KOPT-K1 (cell line): ENCODE measurements around the gene ORC3.
"Not testable (repeated sequence)": the region's sequence is repeated elsewhere in the genome, so short reads cannot be mapped to it uniquely, and the experiment has no call there.

Experiments used
- H3K27ac ChIP-seq: fragments of 200-600 bp; sonication (generic); 2 replicates; pipeline ENCODE4 v1.5.1; 2016; ENCODE audit warnings: antibody characterized with exemption, mild to moderate bottlenecking, low read depth, low read length; ENCODE audit not compliant: poor library complexity, severe bottlenecking
- H3K36me3 ChIP-seq: fragments of 200-600 bp; sonication (generic); 2 replicates; pipeline ENCODE4 v1.5.1; 2017; ENCODE audit warnings: antibody characterized with exemption, mild to moderate bottlenecking, low read length, moderate library complexity; ENCODE audit not compliant: insufficient read depth
- H3K9me3 ChIP-seq: fragments of 200-600 bp; sonication (generic); 2 replicates; pipeline ENCODE4 v1.5.1; 2017; ENCODE audit warnings: antibody characterized with exemption, low read length, mild to moderate bottlenecking; ENCODE audit not compliant: insufficient read depth, poor library complexity, severe bottlenecking

ORC3 gene

DNA sequence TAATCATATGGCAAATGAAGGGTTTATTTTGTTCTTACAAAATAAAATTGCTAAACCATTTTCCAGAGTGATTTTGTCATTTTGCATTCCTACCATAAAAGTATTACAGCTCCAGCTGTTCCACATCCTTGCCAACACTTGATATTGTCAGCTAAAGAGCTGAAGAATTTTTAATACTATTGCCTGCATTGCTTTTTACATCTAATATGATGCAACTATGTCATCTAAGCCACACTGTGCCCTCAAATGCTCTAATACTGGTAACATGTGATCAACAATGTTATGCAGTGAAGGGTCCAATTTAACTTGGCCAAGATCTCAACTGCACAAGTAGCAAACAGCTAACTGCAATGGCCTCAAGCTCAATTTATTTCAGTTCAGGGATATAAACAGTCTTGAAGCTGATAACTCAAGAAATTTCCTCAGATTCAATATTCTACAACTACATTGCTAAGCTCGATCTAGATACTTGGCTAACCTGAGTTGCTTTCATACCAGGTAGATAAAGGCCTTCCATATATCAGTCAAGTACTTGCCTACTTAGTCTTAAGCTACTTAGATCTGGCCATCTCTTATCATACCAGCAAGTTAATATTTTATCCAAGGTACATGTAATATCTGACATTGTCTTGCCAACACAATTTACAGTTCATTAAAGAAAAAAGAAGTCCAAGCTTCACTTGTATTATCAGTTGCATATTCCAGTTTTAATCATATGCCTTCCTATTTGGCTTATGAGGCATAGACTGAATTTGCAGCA is 95.1 kb downstream of the ORC3 start:
- Histone ChIP-seq H3K27ac (no peak overlapping the region), H3K9me3 (no peaks in the 10 kb centered on the region), H3K36me3 (peaks cover 51% of the 10 kb centered on the region)

DNA sequence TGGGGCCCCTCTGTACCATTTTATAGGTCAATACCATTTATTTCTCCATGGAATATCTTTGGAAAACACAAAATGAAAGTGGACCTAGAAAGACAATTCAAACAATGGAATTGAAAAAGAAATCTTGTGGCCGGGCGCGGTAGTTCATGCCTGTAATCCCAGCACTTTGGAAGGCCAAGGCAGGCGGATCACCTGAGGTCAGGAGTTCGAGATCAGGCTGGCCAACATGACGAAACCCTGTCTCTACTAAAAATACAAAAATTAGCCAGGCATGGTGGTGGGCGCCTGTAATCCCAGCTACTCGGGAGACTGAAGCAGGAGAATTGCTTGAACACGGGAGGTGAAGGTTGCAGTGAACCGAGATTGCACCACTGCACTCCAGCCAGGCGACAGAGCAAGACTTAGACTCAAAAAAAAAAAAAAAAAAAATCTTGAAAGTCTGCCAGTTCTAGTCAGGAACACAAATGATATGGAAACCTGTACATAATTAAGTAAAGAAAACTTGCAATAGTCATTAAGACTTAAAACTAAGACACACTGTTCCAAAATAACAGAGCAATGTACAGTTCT is 96.8 kb downstream of the ORC3 start:
- peaks cover 39% of the 10 kb centered on the region for H3K36me3 ChIP-seq
- not testable (repeated sequence) for H3K9me3 ChIP-seq, H3K27ac ChIP-seq

DNA sequence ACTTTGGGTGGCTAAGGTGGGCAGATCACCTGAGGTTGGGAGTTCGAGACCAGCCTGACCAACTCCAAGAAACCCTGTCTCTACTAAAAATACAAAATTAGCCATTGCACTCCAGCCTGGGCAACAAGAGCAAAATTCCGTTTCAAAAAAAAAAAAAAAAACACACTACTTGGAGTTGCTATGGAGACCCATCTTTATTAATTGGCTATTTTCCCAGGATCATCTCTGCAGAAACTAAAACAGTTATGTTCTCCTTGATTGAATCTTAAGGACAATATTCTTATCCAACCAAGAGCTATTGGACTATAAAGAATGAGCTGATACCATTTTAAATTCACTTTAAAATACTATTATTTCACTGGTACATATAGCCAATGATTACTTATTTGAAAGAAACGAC is 97.4 kb downstream of the ORC3 start:
- Histone ChIP-seq H3K27ac (no peak overlapping the region), H3K9me3 (no peaks in the 10 kb centered on the region), H3K36me3 (peaks cover 38% of the 10 kb centered on the region)

DNA sequence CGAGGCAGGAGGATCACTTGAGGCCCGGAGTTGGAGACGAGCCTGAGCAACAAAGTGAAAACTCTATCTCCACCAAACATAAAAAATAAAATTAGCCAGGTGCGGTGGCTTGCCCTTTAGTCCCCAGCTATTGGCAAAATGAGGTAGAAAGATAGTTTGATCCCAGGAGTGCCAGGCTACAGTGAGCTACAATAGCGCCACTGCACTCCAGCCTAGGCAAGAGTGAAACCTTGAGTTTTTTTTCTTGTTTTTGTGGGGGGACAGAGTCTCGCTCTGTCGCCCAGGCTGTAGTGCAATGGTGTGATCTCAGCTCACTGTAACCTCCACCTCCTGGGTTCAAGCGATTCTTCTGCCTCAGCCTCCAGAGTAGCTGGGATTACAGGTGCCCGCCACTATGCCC is 98.0 kb downstream of the ORC3 start:
- H3K36me3 ChIP-seq: peaks cover 39% of the 10 kb centered on the region
- not testable (repeated sequence) for H3K9me3 ChIP-seq, H3K27ac ChIP-seq

DNA sequence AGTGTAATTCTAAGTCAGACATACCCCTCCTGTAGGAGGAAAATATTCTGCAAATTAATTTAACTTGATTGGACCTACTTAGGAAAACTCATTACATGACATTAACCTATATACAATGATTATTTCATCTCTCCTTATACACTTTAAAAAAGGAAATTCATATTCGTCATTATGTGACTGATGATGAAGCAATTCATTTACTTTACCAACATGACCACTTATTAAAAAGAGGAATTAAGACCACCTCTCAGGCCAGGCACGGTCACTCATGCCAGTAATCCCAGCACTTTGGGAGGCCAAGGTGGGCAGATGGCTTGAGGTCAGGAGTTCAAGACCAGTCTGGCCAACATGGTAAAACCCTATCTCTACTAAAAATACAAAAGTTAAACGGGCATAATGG is 100.5 kb downstream of the ORC3 start:
- no peak overlapping the region for H3K27ac ChIP-seq
- H3K9me3 ChIP-seq: no peaks in the 10 kb centered on the region
- H3K36me3 ChIP-seq: peaks cover 54% of the 10 kb centered on the region

DNA sequence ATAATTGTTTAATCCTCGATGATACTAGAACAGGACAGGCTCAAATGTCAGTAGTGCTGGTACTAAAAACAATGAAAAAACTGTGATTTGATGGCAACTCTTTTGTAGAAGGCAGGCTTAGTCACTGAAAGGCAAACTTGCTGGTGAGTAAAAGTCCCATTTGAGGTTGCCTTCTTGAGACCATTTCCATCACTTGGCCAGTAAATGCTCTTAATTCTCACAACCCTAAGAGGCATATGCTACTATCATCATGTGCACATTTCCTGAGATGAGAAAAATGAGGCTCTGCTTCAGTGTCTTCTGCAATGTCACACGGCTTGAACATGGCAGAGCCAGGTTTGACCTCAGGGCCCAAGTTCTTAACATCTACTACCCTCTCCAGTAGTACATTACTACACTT is 102.2 kb downstream of the ORC3 start:
- H3K27ac ChIP-seq: no peak overlapping the region
- peaks cover 52% of the 10 kb centered on the region for H3K36me3 ChIP-seq
- H3K9me3 ChIP-seq: no peaks in the 10 kb centered on the region

DNA sequence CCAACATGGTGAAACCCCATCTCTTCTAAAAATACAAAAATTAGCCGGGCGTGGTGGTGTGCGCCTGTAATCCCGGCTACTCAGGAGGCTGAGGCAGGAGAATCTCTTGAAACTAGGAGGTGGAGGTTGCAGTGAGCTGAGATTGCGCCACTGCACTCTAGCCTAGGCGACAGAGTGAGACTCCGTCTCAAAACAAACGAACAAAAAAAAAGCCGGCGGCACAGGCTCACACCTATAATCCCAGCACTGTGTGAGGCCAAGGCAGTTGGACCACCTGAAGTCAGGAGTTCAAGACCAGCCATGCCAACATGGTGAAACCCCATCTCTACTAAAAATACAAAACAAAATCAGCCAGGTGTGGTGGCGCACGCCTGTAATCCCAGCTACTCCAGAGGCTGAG is 106.9 kb downstream of the ORC3 start:
- H3K27ac ChIP-seq, H3K9me3 ChIP-seq: not testable (repeated sequence)
- peaks cover 46% of the 10 kb centered on the region for H3K36me3 ChIP-seq

DNA sequence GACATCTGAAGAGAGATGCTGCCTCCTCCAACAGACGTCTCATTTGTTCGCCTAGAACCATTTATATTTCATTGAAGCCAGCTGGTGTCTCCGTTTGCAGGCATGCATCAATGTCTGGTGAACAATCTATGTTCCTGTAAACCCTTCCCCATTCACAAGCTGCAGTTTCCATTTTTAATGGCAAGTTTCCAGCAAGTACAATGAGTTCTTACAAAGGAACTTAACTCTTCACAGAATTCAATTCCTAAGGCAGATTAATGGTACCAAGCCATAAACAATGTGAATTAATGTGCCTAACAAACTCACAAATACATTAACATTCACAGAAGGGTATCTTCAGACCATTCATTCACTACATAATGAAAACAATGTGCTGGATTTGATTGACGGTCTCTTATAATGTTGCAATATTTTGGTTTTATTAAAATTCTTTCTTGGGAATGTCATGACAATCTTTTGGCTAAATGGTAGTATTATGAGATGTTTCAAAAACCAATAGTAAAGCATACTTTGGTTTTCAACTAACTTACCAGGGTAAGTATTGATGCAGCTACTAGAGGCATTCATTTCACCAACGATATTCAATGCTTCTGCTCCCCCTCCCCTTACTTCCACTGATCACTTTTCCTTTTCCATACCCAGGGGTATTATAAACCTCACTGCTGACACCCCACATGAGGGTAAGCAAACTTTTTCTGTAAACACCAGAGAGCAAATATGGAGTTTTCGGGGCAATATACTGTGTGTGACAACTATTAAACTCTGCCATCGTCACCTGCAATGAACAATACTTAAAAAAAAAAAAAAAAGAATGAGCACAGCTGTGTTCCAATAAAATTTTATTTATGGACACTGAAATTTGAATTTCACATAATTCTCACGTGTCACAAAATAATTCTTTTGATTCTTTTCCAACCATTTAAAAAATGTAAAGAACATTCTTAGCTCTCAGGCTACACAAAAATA is 107.9 kb downstream of the ORC3 start:
- no peaks in the 10 kb centered on the region for H3K9me3 ChIP-seq
- H3K36me3 ChIP-seq: peaks cover 40% of the 10 kb centered on the region
- peak overlapping the region; percentile 38 for H3K27ac ChIP-seq

DNA sequence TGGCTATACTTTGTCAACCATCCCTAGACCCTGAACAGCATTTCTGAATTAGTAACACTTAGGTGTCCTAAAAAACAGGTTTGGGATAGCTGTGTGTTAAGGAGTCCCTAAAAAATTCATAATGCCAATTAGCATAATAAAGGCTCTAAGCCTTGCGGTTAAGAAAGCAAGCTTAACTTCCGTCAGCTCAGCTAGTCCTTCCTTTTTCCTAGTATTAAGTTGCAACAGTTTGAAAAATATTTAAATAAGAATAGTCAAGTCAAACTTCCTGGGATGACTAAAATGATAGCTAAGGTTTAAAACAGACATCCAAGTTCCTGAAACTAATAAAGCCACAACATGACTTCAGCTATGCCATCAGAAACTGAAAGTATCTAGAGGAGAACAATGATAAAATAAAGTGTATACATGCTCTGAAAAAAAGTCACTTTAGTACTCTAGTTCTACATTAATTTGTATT is 108.6 kb downstream of the ORC3 start:
- Histone ChIP-seq H3K36me3 (peaks cover 33% of the 10 kb centered on the region), H3K27ac (peak overlapping the region; percentile 38), H3K9me3 (no peaks in the 10 kb centered on the region)

DNA sequence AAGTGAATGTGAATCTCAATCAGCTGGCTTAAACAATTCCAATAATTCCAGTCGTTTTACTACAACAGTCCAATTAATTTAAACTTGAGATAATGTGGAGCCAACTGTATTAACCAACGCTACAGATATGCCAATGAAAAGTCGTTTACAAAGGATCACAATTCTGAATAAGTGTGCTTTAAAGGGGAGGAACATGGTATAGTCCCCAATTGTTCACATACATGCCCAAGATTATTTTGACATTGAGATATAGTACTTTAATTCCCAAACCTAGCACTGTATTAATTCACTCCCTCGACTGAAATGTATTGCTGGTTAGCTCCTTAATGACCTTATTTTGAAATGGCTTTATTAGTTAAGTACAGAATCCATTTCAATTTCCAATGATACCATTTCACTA is 109.6 kb downstream of the ORC3 start:
- Histone ChIP-seq H3K27ac (peak overlapping the region; percentile 38), H3K9me3 (no peaks in the 10 kb centered on the region), H3K36me3 (peaks cover 27% of the 10 kb centered on the region)

DNA sequence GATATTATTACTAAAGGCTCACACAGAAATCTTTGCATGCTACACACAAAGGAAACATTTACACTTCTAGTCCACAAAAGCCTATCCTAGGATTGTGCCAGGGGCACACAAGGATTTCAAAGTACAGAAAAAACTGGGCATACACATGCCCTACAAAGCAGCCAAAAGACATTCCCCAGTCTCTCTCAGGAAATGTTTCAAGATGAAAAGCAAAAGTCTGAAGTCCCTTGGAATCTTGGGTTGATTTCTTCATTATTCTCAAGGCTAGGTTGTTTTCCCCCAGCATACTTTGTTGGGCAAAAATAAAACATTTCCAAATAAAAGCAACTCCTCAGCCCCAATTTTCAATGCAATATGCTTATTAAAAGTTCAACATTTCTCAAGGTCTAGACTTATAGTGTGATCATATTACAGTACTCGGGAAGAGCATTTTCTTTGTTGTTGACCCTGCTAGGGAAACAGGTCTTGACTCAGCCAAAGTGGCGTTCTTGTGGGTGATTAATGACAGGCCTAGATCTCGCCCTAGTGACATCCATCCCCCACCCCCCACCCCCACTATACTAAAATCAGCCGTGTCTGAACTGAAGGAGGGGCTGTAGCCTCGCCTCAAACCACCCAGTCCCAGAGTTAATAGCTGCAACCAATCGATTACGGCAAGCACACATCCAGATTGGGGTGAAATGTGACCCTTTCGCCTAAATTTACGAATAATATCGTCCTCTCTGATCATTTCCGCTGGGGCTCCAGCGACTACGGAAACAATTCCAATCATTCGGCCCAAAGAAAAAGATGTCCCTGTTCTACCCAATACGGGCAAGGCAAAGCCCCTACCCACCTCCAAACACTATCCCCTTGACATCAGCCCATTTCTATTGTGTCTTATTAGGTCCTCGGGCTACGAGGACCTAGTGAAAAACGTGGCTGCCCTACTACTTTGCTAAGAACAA is 110.7 kb downstream of the ORC3 start:
- peaks cover 23% of the 10 kb centered on the region for H3K36me3 ChIP-seq

DNA sequence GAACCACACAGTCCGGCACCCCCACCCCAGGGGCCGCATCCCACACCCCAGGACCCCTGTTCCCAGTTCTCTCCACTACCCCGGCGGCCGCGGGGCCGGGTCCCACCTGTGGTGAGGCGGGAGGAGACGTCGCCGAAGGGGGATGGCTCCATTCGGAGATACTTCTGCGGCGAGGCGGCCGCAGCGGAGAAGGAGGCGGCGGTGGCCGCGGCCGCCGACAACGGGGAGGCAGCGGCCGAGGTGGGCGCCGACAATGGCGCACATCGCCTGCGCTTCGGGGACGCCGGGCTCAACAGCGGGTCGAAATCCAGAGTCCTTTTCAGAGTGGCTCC is 111.4 kb downstream of the ORC3 start:
- peaks cover 17% of the 10 kb centered on the region for H3K36me3 ChIP-seq
- peak overlapping the region; percentile 88 for H3K27ac ChIP-seq
- H3K9me3 ChIP-seq: no peaks in the 10 kb centered on the region

More for the DNA sequence above, 110.7 kb downstream of the ORC3 start:
- Histone ChIP-seq H3K27ac (peak overlapping the region; percentile 88), H3K9me3 (no peaks in the 10 kb centered on the region)

DNA sequence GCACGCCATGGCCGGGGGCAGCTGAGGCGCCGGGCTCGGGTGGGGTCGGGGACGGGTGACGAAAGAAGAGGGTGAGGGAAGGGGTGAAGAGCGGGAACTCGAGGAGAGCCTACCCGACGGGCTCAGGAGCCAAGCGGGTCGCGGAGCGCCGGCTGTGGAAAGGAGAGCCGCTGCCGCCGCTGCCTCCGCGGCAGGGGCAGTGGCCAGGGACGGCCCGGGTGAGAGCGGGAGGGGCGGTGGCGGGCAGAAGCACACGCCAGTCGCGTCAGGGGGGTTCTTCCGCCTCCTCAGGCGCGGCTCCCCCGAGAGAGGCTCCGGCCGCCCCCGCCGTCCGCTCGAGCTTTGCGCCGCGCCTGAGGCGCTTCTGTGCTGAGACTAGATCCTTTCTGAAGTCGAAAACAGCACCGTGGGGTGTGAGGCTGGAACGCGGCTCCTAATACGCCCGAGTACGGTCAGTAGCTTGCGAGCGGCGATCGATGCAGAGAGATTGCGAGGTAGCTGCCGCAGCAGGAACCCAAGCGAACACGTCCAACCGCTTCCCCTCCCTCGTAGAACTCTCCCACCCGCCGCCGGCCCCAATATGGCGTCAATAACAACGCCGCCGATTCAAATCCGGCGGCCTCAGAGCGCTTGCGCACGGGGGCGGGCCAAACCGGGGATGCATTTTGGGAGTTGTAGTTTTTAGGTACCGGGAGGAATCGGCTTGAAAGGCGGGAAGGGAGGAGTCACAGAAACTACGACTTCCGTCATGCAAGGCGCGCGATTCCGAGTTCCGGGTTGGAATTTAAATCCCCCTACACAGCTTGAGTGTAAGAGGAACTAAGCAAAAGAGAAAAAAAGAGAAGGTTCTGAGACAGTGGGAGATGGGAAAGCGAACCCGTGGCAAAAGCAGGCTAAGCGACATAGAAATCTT is 112.0 kb downstream of the ORC3 start, which contains the start of gene AKIRIN2:
TSS of gene AKIRIN2 (minus strand) at position 558 of the 913 bp plus-strand sequence. CDS start at position 9, 549 bp downstream.
- no peaks in the 10 kb centered on the region for H3K9me3 ChIP-seq
- H3K36me3 ChIP-seq: peaks cover 16% of the 10 kb centered on the region
- peak within 1 kb of the TSS; percentile 88 for H3K27ac ChIP-seq
